ENCODE measurements around the gene CHRNA1.

The CHRNA1 gene

DNA sequence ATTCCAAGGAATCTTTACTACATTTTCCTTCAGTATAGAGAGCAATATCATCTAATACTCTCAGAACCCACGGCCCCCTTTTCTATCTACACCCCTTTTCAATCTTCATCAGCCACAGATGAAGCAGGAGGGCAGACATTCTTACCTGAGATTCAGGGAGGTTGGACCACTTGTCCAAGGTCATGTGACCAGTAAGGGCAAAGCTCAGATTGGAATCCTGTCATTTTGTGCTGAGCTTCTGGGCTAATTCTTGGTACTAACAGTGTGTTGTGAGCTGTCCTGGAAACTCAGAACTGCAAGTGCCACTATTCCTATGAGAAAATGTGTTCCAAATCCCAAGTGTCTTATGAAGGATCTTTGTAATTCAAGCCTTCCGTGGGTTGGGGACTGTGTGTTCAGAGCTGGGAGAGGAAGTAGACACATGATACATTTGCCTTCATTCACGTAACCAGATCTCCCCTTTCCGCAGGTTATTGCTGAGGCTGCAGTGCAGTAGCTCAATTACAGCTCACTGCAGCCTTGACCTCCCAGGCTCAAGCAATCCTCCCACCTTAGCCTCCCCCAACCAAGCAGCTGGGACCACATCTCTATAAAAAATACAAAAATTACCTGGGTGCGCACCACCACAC lies 3.3 kb downstream of the CHRNA1 start:
- no peak for DNase-seq (ENCODE audit: low spot score)

DNA sequence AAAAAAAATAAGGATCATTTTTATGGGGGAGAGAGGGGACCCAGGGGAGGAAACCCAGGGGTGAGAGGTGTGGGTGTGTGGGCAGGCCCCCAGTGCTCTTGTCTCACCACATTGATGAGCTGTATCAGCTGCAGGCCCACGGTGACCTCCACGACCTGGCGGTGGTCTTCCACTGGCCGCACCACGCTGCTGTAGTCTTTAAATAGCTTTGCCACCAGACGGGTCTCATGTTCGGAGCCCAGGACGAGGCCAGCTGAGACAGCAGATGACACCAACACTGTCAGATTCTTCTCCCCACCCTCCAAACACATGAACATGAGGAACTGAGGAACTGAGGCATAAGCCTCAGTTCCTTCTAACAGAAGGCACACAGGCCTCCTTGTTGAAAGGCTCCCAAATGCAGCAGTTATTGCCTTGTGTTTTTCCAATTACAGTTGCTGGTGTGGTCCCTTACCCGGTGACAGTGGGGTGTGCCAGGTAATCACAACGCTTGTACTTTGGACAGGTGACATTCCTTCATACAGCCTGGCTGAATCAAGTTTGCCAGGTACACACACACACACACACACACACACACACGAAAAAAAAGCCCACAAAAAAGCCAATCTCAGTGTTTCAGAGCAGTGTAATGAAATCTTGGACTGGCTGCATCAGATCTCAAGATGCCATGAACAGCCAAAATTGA lies 4.7 kb downstream of the CHRNA1 start:
- peak; percentile 20 for DNase-seq (ENCODE audit: low spot score)

DNA sequence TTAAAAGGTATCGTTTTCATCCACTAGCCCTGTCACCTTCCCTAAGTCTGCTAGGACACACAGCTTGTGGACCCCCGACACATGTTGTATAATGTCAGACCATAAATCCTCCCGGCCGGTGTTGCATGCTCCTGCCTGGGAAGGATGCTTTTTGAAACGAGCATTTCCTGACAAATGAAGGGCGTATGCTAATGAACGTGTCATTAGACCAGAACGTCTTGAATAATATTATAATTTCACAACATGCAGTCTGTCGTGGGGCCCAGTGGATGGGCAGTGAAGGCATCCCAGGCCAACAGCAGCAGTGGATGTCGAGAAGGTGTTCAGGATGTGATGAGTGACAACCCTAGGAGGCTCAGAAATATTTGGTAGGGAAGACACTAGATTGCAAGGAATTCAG lies 7.5 kb downstream of the CHRNA1 start:
- DNase-seq (ENCODE audit: low spot score), result no peak

DNA sequence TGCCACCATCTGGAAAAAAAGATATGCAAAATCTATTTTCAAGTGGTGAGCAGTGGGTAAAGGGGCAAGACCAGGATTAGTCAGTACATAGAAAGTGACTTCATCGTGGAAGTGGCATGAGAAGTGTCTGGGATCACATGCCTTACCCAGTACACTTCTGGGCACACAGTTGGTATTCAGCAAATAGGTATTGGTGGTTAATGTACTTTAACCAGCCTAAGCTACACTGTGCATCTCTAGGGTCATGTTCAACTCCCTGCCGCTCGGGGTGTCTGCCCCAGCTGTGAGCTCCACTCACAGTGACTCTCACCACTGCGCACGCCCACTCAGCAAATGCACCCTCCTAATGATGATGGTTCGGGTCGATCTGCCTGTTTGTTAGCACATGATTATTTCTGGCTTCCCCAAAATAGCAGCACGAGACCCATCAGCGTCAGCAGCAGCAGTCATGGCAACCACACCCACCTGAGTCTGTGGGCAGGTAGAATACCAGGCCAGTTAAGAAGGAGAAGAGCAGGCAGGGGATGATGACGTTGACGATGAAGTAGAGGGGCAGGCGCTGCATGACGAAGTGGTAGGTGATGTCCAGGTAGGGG lies 11.1 kb downstream of the CHRNA1 start:
- DNase-seq (ENCODE audit: low spot score), result no peak

DNA sequence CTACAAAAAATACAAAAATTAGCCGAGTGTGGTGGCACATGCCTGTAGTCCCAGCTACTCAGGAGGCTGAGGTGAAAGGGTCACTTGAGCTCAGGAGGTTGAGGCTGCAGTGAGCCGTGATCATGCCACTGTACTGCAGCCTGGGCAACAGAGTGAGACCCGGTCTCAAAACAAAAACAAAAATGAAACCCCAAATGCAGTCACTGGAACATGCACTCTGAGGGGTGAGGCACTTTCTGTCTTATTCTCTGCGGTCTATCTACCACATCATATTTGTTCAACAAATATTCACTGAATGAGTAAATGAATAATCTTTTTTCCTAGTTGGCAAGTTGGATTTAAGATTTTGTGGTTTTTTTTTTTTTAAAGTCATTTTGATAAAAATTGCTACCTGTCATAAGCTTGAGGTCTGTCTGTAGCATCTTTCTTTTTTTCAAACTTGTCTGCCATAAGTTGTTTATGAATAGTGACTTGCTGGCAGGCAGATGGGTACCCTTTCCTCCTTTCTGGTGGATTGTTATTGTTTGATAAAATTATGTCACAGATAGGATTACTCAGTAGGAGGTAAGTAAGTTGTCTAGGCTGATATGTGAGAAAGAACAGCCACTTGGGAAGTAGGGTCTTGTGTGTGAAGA lies 11.8 kb downstream of the CHRNA1 start:
- no peak for DNase-seq (ENCODE audit: low spot score)

DNA sequence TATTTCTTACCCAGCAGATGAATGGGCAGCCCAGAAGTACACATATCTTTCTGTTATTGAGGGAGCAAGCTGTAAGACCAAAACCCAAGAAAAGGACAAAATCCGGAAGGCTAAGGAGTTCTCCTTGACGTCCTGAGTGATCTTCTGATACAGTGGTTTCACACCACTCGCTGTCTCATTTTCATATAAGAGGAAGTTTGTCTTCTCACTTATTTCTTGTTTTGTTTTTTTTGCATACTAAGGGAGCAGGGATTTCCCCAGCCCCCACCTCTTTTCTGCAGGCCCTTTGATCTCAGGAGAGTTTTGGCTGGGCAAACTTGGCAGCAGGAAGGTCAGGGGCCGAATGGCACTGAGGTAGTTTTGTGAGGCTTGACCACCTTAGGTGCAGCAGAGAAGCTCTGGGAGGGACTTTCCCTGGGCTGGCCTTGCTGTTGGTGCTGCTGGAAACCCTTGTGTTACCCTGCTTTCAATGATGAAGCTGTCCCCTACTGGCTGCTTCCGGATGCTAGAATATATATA lies 13.3 kb downstream of the CHRNA1 start:
- DNase-seq (ENCODE audit: low spot score), result no peak

DNA sequence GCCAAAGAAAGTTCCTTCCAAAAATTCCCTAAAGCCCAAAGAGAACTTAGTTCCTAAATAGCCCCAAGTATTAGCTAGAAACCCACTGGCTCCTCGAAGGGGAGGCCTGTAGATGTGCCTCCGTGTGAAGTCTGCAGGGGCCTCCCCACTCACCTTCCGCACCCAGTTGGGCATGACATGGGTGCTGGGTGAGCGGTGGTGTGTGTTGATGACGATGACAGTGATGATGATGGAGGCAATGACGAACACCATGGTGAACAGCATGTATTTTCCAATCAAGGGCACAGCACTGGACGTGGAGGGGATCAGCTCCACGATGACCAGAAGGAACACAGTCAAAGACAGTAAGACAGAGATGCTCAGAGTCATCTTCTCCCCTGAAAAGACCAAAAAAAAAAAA lies 14.5 kb downstream of the CHRNA1 start:
- no peak for DNase-seq (ENCODE audit: low spot score)

DNA sequence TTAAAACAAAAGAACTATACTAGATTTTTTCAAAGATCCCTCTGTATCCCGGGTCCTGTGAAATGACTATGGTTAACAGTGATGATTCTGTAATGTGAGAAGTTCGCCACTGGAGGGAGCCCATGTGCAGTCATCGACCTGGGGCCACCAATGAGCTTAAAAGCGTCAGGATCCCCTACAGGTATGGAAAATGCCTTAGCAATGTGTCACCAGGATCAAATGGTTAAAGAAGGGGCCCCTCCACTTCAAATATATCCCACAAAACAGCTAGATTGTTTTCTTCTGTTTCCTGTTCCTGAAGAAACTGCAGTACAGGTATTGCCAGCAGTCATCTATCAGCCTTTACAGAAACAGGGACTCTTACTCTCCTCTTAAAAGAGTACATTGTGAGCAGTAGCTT lies 15.3 kb downstream of the CHRNA1 start:
- peak; percentile 93 for DNase-seq (ENCODE audit: low spot score)

DNA sequence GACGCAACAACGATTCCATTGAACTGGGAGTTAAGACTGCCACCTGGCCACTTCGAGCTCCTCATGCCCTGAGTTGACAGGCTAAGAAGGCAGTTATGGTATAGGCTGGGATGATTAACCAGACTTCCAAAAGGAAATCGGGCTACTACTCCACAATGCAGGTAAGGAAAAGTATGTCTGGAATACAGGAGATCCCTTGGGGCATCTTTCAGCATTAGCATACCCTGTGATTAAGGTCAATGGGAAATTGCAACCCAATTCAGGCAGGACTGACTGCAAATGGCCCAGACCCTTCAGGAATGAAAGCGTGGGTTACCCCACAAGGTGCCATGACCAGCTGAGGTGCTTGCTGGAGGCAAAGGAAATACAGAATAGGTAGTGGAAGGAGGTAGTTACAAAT lies 19.1 kb downstream of the CHRNA1 start:
- no peak for DNase-seq (ENCODE audit: low spot score)

DNA sequence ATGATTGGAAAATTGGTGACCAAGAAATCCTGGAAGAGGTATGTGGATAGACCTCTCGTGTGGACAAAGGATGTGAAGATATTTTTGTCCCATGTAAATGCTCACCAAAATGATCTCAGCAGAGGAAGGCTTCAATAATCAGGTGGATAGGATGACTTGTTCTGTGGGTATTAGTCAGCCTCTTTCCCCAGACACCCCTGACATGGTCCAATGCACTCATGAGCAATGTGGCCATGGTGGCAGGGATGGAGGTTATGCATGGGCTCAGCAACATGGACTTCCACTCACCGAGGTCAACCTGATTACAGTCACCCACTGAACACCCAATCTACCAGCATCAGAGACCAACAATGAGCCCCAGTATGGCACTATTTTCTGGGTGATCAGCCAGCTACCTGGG lies 20.2 kb downstream of the CHRNA1 start:
- no peak for DNase-seq (ENCODE audit: low spot score)

DNA sequence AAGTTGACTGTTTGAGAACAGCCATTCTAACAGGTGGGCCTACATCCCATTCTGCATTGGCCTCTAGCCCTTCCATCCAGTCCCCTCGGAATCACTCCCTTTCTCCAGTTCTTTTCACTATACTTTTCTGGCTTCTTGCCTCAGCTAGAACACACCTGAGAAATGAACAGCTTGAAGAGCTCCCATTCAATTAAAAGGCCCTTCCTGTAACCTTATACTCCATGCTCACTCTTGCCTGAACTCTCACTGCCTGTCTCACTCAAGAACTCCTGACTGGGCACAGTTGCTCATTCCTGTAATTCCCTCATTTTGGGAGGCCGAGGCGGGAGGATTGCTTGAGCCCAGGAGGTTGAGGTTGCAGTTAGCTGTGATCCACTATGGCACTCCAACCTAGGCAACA lies 23.6 kb downstream of the CHRNA1 start:
- no peak for DNase-seq (ENCODE audit: low spot score)

DNA sequence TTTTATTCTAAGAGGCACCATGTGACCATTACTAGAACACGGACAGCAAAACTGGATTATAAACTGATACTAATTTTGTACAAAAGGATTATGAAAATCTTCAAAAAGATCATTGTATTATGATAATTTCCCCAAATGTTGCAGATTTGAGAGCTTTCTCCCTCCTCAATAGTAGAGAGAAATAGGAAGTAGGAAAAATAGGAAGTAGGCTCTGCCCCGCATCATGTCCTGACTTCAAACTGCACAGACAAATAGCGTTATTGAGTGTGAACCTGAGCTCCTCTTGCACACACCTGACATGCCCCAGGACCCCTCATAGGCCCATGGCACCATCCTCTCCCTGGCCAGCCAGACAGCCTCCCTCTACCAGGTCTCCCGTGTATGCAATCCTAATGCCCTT lies 25.4 kb downstream of the CHRNA1 start:
- DNase-seq (ENCODE audit: low spot score), result no peak

DNA sequence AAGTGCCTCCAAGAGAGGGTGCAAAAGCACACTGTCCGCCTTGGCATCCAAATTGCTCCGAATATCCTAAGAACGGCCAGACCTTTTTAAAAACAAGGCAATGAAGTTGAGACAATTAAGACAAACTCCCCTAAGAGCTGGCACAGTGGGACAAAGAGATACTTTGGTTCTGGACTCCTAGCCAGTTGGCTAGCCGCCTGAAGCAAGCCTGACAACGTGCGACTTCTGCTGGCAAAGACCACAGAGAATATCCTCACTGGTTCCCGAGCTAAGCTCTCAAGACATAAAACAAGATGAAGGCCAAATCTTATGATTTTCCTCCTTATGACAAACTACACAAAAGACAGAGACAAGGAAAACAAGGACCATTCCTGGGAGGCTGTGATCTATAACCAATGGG lies 32.7 kb downstream of the CHRNA1 start:
- DNase-seq (ENCODE audit: low spot score), result no peak

DNA sequence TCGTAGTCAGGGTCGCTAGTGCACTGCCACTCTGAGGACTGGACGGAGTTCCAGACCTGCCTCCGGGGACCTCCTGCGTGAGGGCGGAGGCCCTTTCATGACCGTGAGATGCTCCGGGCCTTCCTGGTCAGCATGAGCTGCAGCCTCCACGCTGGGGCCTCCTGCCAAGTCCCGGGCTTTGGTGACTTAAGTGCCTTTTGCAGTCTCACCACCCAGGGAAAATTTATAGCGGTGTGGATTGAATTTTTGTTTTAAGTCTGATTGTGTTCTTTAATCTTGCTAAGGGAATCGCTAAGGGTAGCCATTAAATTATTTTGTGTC lies 33.6 kb downstream of the CHRNA1 start:
- DNase-seq (ENCODE audit: low spot score), result no peak

DNA sequence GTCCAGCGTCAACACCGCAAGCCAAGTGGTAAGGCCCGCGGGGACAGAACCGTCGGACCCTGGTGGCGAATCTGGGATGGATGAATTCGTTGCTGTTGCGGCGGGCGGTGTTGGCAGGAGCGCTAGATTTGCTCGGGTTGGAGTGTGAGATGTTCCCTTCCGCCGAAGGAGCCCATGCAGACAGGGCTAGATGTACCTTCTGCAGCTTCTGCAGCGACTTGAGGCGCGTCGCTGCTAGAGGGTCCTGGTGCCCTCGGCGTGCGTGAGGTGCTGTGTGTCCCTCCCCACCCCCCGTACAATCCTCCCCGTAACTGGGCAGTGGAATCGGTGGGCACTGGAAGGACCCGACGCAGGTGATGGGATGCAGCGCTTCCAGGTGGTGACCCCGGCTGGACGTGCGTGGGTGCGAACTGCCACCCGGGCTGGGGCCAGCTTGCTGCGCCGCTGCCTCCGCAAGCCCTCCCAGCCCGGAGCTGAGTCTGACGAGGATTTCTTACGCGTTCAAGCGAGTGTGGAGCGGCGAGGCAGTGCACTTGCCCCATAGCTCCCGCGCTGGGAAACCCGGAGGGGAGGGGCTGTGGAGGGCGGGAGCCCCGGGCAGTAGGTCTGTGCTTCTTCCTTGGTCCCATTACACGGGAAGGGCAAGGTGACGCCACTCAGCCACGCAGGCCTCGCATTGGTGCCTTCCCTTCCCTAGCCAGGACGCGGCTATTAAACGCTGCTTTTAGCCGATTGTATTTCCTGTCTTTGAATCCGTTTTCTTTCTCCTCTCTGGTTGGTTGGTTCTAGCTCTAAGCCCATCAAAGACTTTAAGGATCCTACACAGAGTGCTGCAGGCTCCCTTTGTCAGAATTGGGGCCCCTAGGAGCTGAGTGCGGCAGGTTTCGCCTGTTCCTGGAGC lies 34.2 kb downstream of the CHRNA1 start:
- no peak for DNase-seq (ENCODE audit: low spot score)

DNA sequence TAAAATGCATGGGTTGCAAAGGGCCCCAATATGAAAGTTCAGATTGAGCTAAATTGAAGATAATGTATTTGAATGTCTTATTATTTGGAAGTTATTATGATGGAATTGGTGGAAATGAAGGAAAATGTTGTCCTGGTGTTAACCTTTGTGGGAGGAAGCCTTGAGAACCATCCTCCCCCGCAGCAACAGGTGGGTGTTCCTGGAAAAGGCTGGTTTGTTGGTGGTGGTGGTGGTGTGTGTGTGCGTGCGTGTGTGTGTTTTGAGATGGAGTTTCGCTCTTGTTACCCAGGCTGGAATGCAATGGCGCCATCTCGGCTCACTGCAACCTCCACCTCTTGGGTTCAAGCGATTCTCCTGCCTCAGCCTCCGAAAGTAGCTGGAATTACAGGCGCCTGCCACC lies 36.2 kb downstream of the CHRNA1 start:
- DNase-seq (ENCODE audit: low spot score), result no peak

DNA sequence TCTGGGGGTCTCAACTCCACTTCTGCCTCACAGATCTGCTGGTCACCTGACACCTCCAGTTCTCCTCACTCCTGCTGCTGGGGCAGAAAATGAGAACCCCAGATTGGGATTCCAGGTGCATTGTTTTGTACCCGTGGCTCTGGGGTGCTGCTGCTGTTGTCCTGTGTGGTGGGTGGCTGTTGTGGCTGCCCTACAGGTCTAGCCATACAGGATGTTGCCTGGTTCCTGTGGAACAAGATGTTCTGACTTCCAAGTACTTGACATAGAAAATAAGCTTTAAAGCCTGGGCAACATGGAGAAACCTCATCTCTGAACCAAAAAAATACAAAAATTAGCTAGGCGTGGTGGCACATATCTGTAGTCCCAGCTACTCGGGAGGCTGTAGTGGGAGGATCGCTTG lies 38.1 kb downstream of the CHRNA1 start:
- DNase-seq (ENCODE audit: low spot score), result no peak

DNA sequence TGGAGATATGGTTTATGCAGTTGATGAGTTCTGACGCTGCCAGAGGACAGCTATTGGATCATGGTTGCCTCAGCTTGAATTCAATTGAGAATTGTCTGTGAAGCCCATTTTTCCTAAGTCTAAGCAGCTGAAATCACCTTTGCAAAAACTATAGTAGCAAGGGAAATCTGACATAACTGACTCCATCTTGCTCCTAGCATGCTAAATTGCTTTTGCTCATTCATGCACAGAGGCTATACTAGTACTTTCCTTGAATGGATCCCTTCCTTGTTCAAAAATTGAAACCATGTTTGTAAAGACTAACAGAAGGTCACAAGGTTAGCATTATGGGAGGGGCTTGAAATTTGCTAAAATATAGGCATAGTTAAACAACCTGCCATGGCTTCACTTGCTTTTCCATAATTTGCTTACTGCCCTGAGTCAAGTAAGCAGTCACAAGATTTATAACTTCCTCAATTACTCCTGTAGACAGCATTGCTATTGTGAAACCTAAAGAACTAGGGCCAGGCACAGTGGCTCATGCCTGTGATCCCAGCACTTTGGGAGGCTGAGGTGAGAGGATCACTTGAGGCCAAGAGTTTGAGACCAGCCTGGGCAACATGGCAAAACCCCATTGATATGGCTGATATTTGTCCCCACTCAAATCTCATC lies 41.2 kb downstream of the CHRNA1 start:
- DNase-seq (ENCODE audit: low spot score), result no peak

DNA sequence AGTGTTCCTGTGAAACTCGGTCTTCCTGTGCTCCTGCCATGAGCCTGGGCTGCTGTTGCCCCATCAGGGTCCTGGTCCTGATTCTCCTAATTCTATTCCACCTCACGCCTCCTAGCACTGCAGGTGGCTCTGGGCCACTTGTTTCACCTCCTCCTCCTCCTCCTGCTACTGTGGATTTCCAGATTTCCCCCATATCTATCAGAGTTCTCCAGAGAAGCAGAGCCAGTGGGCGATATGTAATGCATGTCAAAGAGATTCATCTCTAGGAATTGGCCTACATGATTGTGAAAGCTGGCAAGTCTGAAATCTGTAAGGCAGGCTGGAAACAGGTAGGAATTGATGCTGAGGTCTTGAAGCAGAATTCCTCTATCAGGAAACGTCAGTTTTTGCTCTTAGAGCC lies 45.3 kb downstream of the CHRNA1 start:
- no peak for DNase-seq (ENCODE audit: low spot score)

DNA sequence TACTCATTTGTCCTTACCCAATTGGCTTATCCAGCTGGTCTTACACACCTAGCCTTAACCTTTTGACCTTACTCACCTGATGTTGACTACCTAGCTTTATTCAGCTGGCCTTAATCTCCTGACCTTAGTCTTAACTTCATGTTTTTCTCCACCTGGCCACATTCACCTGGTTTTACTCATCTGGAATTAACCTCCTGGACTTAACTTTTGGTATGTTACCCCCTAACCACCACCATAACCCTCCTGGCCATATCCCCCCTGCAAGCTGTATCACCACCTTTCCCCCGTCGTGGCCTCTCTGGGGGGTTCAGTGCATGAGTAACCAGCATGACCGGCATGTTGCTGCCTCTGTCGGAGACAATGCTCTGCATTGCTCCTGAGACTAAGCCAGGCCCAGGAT lies 45.7 kb downstream of the CHRNA1 start:
- no peak for DNase-seq (ENCODE audit: low spot score)

DNA sequence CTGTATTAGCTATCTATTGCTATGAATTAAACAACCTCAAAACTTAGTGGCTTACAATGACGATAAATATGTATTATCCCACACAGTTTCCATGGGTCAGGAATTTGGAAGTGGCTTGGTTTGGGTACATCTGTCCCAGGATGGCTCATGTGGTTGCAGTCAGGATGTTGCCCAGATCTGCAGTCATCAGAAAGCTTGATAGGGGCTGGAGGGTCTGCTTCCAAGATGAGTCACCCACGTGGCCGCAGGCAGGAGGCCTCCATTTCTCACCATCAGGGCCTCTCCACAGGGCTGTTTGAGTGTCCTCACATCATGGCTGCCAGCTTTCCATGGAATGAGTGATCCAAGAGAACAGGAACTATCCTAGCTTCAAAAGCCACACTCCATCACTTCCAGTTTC lies 46.4 kb downstream of the CHRNA1 start:
- no peak for DNase-seq (ENCODE audit: low spot score)

DNA sequence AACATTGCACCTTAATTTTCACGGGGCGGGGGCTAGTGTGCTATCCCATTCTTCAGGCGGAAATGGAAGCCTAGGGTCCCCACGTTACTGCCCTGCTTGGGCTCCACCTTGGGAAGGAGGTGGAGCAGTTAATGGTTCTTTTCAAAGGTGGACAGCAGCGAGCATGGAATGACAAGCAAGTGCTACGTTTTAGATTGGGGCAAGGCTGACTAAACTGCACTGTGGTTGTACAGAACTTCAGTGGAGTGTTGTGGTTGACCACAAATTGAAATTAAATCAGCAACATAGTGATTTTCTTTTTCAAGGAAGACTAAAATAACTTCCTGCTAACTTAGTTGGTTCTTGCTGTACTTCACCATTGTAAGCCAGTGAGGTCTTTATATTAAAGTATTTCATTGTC lies 47.0 kb downstream of the CHRNA1 start:
- peak; percentile 50 for DNase-seq (ENCODE audit: low spot score)

All from SW480 (cell line).